ENCODE results near the gene STAT5B. TPM values are rescaled to one million over a fixed set of nuclear protein-coding genes. Genes with fewer than 3 reads are reported as not detected.
"Not testable (repeated sequence)": the region's sequence is repeated elsewhere in the genome, so short reads cannot be mapped to it uniquely, and the experiment has no call there.

STAT5B gene
- polyA plus RNA-seq, 1 experiment = 34.0 TPM

GRCh38 chr17:42243493-42243982 lies 32.7 kb downstream of the STAT5B start:
- CTCF ChIA-PET = interaction anchor here (1.5 kb wide), 1 partner anchor 21 kb away, joined by 5 read pairs; no protein-coding TSS in a partner anchor

GRCh38 chr17:42241871-42242270 lies 34.3 kb downstream of the STAT5B start:
- no peaks in the 10 kb centered on the region for H3K27me3 ChIP-seq (ENCODE audit: control insufficient read depth, insufficient read depth, low read length)
- POLR2A ChIA-PET = interaction anchor here (0.9 kb wide), 1 partner anchor 49 kb away, joined by 3 read pairs; no protein-coding TSS in a partner anchor
- CTCF ChIA-PET = no interaction called here
- H3K27ac ChIP-seq (ENCODE audit: low read depth, low read length) = no peak overlapping the region
- H3K9me3 ChIP-seq (ENCODE audit: control insufficient read depth, insufficient read depth, low read length) = no peaks in the 10 kb centered on the region
- no peak for TF ChIP-seq CTCF (IDR thresholded peaks at IDR 0.05; ENCODE audit: low read depth, low read length)
- DNase-seq (ENCODE audit: low read depth, low spot score) = no peak
- no peak overlapping the region for H3K4me3 ChIP-seq (ENCODE audit: low read depth, low read length)

More at GRCh38 chr17:42243493-42243982, 32.7 kb downstream of the STAT5B start:
- Histone ChIP-seq H3K27ac (ENCODE audit: low read depth, low read length) (no peak overlapping the region), H3K4me3 (ENCODE audit: low read depth, low read length) (no peak overlapping the region), H3K9me3 (ENCODE audit: control insufficient read depth, insufficient read depth, low read length) (peaks cover 3% of the 10 kb centered on the region; the same call in 1 of the 2 replicates), H3K27me3 (ENCODE audit: control insufficient read depth, insufficient read depth, low read length) (no peaks in the 10 kb centered on the region)
- POLR2A ChIA-PET = interaction anchor here (0.6 kb wide), 1 partner anchor 251 kb away, joined by 3 read pairs; no protein-coding TSS in a partner anchor
- TF ChIP-seq CTCF (IDR thresholded peaks at IDR 0.05; ENCODE audit: low read depth, low read length) = no peak
- no peak for DNase-seq (ENCODE audit: low read depth, low spot score)

- POLR2A ChIA-PET = interaction anchor here (0.6 to 0.9 kb wide), 2 partner anchors 50 to 128 kb away, joined by 3 to 4 read pairs; no protein-coding TSS in a partner anchor
- DNase-seq (ENCODE audit: low read depth, low spot score); H3K27ac ChIP-seq (ENCODE audit: low read depth, low read length); H3K27me3 ChIP-seq (ENCODE audit: control insufficient read depth, insufficient read depth, low read length); CTCF ChIA-PET; H3K4me3 ChIP-seq (ENCODE audit: low read depth, low read length); H3K9me3 ChIP-seq (ENCODE audit: control insufficient read depth, insufficient read depth, low read length): not testable (repeated sequence)
These were observed 35.3 kb downstream of the STAT5B start for GRCh38 chr17:42240863-42241262.

GRCh38 chr17:42240201-42240600 lies 36.0 kb downstream of the STAT5B start:
- no peaks in the 10 kb centered on the region for H3K9me3 ChIP-seq (ENCODE audit: control insufficient read depth, insufficient read depth, low read length)
- H3K27ac ChIP-seq (ENCODE audit: low read depth, low read length) = no peak overlapping the region
- DNase-seq (ENCODE audit: low read depth, low spot score) = no peak
- no peaks in the 10 kb centered on the region for H3K27me3 ChIP-seq (ENCODE audit: control insufficient read depth, insufficient read depth, low read length)
- no peak overlapping the region for H3K4me3 ChIP-seq (ENCODE audit: low read depth, low read length)
- ChIA-PET POLR2A (no interaction called here), CTCF (no interaction called here)
- no peak for TF ChIP-seq CTCF (IDR thresholded peaks at IDR 0.05; ENCODE audit: low read depth, low read length)

- H3K27me3 ChIP-seq (ENCODE audit: control insufficient read depth, insufficient read depth, low read length); POLR2A ChIA-PET; DNase-seq (ENCODE audit: low read depth, low spot score); H3K9me3 ChIP-seq (ENCODE audit: control insufficient read depth, insufficient read depth, low read length); H3K27ac ChIP-seq (ENCODE audit: low read depth, low read length); CTCF ChIA-PET; H3K4me3 ChIP-seq (ENCODE audit: low read depth, low read length): not testable (repeated sequence)
These were observed 36.6 kb downstream of the STAT5B start for GRCh38 chr17:42239576-42239975.

GRCh38 chr17:42236760-42237159 lies 39.4 kb downstream of the STAT5B start:
- POLR2A ChIA-PET = no interaction called here

More at GRCh38 chr17:42236760-42237159, 39.4 kb downstream of the STAT5B start:
- DNase-seq (ENCODE audit: low read depth, low spot score) = no peak
- no peak overlapping the region for H3K27ac ChIP-seq (ENCODE audit: low read depth, low read length)
- no peaks in the 10 kb centered on the region for H3K9me3 ChIP-seq (ENCODE audit: control insufficient read depth, insufficient read depth, low read length)
- no peak overlapping the region for H3K4me3 ChIP-seq (ENCODE audit: low read depth, low read length)
- H3K27me3 ChIP-seq (ENCODE audit: control insufficient read depth, insufficient read depth, low read length) = no peaks in the 10 kb centered on the region
- TF ChIP-seq CTCF (IDR thresholded peaks at IDR 0.05; ENCODE audit: low read depth, low read length) = no peak
- CTCF ChIA-PET = interaction anchor here (3.1 kb wide), 1 partner anchor 14 kb away, joined by 15 read pairs; no protein-coding TSS in a partner anchor
